ENCODE measurements around the gene TSPAN5. TPM values are rescaled to one million over a fixed set of nuclear protein-coding genes. Genes with fewer than 3 reads are reported as not detected.

Gene TSPAN5
- total RNA-seq, 1 donor from 2014 or later: 61.4 TPM

- peaks cover 54% of the 10 kb centered on the region for H3K4me1 Mint-ChIP-seq (ENCODE audit: low read depth, unreplicated experiment)
- Histone ChIP-seq H3K36me3 (ENCODE audit: insufficient read depth, low read length) (no peaks in the 10 kb centered on the region), H3K27me3 (ENCODE audit: insufficient read depth, low read length) (no peaks in the 10 kb centered on the region), H4K20me1 (ENCODE audit: insufficient read depth, low read length) (peaks cover 70% of the 10 kb centered on the region), H3K79me2 (ENCODE audit: insufficient read depth, low read length) (peaks cover 98% of the 10 kb centered on the region), H3K9ac (ENCODE audit: low read length) (no peak overlapping the region), H3K4me2 (ENCODE audit: low read length) (no peak overlapping the region), H3K9me3 (ENCODE audit: insufficient read depth, low read depth, low read length) (no peaks in the 10 kb centered on the region), H3K4me1 (ENCODE audit: insufficient read depth, low read length) (peaks cover 46% of the 10 kb centered on the region), H3K27ac (ENCODE audit: low read depth, low read length) (no peak overlapping the region), H2AFZ (ENCODE audit: low read depth, low read length) (no peak overlapping the region), H3K4me3 (ENCODE audit: insufficient read depth, low read depth, low read length) (no peak overlapping the region)
- no peak for FAIRE-seq
- peaks cover 2% of the 10 kb centered on the region for H3K36me3 Mint-ChIP-seq (ENCODE audit: low read depth, unreplicated experiment)
- no peaks in the 10 kb centered on the region for H3K9me3 Mint-ChIP-seq (ENCODE audit: unreplicated experiment)
- H3K4me3 Mint-ChIP-seq (ENCODE audit: unreplicated experiment): no peak overlapping the region
- peak overlapping the region; percentile 97 for H3K27ac Mint-ChIP-seq (ENCODE audit: unreplicated experiment)
- H3K27me3 Mint-ChIP-seq (ENCODE audit: low read depth, unreplicated experiment): no peaks in the 10 kb centered on the region
- no peak for TF ChIP-seq EZH2 (IDR thresholded peaks at IDR 0.05; ENCODE audit: insufficient read depth, low read length)
- no peak for TF ChIP-seq CTCF (IDR thresholded peaks at IDR 0.05; ENCODE audit: insufficient read depth, low read depth, low read length)
- no peak for DNase-seq (ENCODE audit: low read depth)
Measured at GRCh38 chr4:98610431-98610830, 48.0 kb downstream of the TSPAN5 start.

GRCh38 chr4:98609934-98610333, 48.5 kb downstream of the TSPAN5 start:
- no peak for DNase-seq (ENCODE audit: low read depth)
- no peak overlapping the region for H3K4me2 ChIP-seq (ENCODE audit: low read length)
- peaks cover 4% of the 10 kb centered on the region for H3K36me3 Mint-ChIP-seq (ENCODE audit: low read depth, unreplicated experiment)
- H3K27ac Mint-ChIP-seq (ENCODE audit: unreplicated experiment): peak overlapping the region; percentile 97
- H3K9me3 Mint-ChIP-seq (ENCODE audit: unreplicated experiment): no peaks in the 10 kb centered on the region
- H3K9me3 ChIP-seq (ENCODE audit: insufficient read depth, low read depth, low read length): no peaks in the 10 kb centered on the region
- no peak overlapping the region for H3K4me3 ChIP-seq (ENCODE audit: insufficient read depth, low read depth, low read length)
- no peaks in the 10 kb centered on the region for H3K36me3 ChIP-seq (ENCODE audit: insufficient read depth, low read length)
- TF ChIP-seq CTCF (IDR thresholded peaks at IDR 0.05; ENCODE audit: insufficient read depth, low read depth, low read length): no peak
- TF ChIP-seq EZH2 (IDR thresholded peaks at IDR 0.05; ENCODE audit: insufficient read depth, low read length): no peak
- FAIRE-seq: no peak
- H3K27me3 Mint-ChIP-seq (ENCODE audit: low read depth, unreplicated experiment): no peaks in the 10 kb centered on the region
- H3K79me2 ChIP-seq (ENCODE audit: insufficient read depth, low read length): peaks cover 98% of the 10 kb centered on the region
- H3K27me3 ChIP-seq (ENCODE audit: insufficient read depth, low read length): no peaks in the 10 kb centered on the region
- H3K4me3 Mint-ChIP-seq (ENCODE audit: unreplicated experiment): no peak overlapping the region
- H3K27ac ChIP-seq (ENCODE audit: low read depth, low read length): no peak overlapping the region
- H3K4me1 Mint-ChIP-seq (ENCODE audit: low read depth, unreplicated experiment): peaks cover 59% of the 10 kb centered on the region
- H2AFZ ChIP-seq (ENCODE audit: low read depth, low read length): no peak overlapping the region
- H4K20me1 ChIP-seq (ENCODE audit: insufficient read depth, low read length): peaks cover 66% of the 10 kb centered on the region
- H3K9ac ChIP-seq (ENCODE audit: low read length): no peak overlapping the region
- peaks cover 50% of the 10 kb centered on the region for H3K4me1 ChIP-seq (ENCODE audit: insufficient read depth, low read length)

GRCh38 chr4:98608356-98608755, 50.1 kb downstream of the TSPAN5 start:
- Histone ChIP-seq H3K4me3 (ENCODE audit: insufficient read depth, low read depth, low read length) (no peak overlapping the region), H3K27ac (ENCODE audit: low read depth, low read length) (no peak overlapping the region), H3K4me1 (ENCODE audit: insufficient read depth, low read length) (peaks cover 55% of the 10 kb centered on the region), H3K36me3 (ENCODE audit: insufficient read depth, low read length) (no peaks in the 10 kb centered on the region), H3K4me2 (ENCODE audit: low read length) (no peak overlapping the region), H3K9me3 (ENCODE audit: insufficient read depth, low read depth, low read length) (no peaks in the 10 kb centered on the region), H4K20me1 (ENCODE audit: insufficient read depth, low read length) (peaks cover 60% of the 10 kb centered on the region), H2AFZ (ENCODE audit: low read depth, low read length) (no peak overlapping the region), H3K27me3 (ENCODE audit: insufficient read depth, low read length) (no peaks in the 10 kb centered on the region), H3K79me2 (ENCODE audit: insufficient read depth, low read length) (peaks cover 98% of the 10 kb centered on the region), H3K9ac (ENCODE audit: low read length) (no peak overlapping the region)
- TF ChIP-seq CTCF (IDR thresholded peaks at IDR 0.05; ENCODE audit: insufficient read depth, low read depth, low read length) (no peak), EZH2 (IDR thresholded peaks at IDR 0.05; ENCODE audit: insufficient read depth, low read length) (no peak)
- H3K4me3 Mint-ChIP-seq (ENCODE audit: unreplicated experiment): no peak overlapping the region
- H3K36me3 Mint-ChIP-seq (ENCODE audit: low read depth, unreplicated experiment): peaks cover 4% of the 10 kb centered on the region
- no peak for DNase-seq (ENCODE audit: low read depth)
- no peaks in the 10 kb centered on the region for H3K27me3 Mint-ChIP-seq (ENCODE audit: low read depth, unreplicated experiment)
- no peaks in the 10 kb centered on the region for H3K9me3 Mint-ChIP-seq (ENCODE audit: unreplicated experiment)
- H3K27ac Mint-ChIP-seq (ENCODE audit: unreplicated experiment): no peak overlapping the region
- FAIRE-seq: no peak
- peaks cover 67% of the 10 kb centered on the region for H3K4me1 Mint-ChIP-seq (ENCODE audit: low read depth, unreplicated experiment)
